ENCODE data around the gene PPARD. TPM values are rescaled to one million over a fixed set of nuclear protein-coding genes. Genes with fewer than 3 reads are reported as not detected.

The PPARD gene
- total and polyA plus RNA-seq, 2 of the 13 experiments (the other 11 are each of a cell fraction or from before 2014, with no cell fraction given): 6.1 to 13.3 TPM

DNA sequence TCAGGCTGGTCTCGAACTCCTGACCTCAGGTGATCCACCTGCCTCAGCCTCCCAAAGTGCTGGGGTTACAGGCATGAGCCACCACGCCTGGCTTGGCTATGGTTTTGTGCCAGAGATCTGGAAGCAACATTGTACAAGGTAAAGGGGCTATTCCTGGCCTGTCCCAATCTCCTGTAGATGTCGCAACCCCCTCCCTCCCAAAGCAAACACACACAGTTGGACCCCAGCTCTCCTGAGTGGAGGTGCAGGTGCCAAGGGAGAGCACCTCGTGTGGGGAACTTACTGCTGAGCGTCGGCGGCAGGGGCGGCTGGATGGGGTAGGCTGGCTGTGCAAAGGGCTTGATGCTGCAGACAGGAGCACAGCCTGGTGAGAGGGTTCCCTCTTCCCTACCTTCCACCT, 134.7 kb downstream of the PPARD start (continued):
- no peak for TF ChIP-seq HOXA7 (CRISPR knock-in tag; IDR thresholded peaks at IDR 0.05)
- TF ChIP-seq SMC3 (IDR thresholded peaks at IDR 0.05; ENCODE audit: low read length): no peak
- no peak for TF ChIP-seq GTF3A (CRISPR knock-in tag; conservative IDR thresholded peaks at IDR 0.05)
- TF ChIP-seq, protein P1, sequence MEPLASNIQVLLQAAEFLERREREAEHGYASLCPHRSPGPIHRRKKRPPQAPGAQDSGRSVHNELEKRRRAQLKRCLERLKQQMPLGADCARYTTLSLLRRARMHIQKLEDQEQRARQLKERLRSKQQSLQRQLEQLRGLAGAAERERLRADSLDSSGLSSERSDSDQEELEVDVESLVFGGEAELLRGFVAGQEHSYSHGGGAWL (CRISPR knock-in tag; IDR thresholded peaks at IDR 0.05): no peak
- TF ChIP-seq ZNF431 (CRISPR knock-in tag; IDR thresholded peaks at IDR 0.05; ENCODE audit: borderline replicate concordance, low read depth): no peak
- TF ChIP-seq, protein P2, sequence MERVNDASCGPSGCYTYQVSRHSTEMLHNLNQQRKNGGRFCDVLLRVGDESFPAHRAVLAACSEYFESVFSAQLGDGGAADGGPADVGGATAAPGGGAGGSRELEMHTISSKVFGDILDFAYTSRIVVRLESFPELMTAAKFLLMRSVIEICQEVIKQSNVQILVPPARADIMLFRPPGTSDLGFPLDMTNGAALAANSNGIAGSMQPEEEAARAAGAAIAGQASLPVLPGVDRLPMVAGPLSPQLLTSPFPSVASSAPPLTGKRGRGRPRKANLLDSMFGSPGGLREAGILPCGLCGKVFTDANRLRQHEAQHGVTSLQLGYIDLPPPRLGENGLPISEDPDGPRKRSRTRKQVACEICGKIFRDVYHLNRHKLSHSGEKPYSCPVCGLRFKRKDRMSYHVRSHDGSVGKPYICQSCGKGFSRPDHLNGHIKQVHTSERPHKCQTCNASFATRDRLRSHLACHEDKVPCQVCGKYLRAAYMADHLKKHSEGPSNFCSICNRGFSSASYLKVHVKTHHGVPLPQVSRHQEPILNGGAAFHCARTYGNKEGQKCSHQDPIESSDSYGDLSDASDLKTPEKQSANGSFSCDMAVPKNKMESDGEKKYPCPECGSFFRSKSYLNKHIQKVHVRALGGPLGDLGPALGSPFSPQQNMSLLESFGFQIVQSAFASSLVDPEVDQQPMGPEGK (CRISPR knock-in tag; IDR thresholded peaks at IDR 0.05): peak; percentile 76
- peak; percentile 22; the same call in 1 of the 2 replicates for TF ChIP-seq ZNF672 (CRISPR knock-in tag; IDR thresholded peaks at IDR 0.05)
- TF ChIP-seq NONO (IDR thresholded peaks at IDR 0.05): no peak
- 0 out of 2 replicates have a peak, but pooled peaks have one; percentile 48 for TF ChIP-seq NONO (CRISPR knock-in tag; conservative IDR thresholded peaks at IDR 0.05)
- TF ChIP-seq ZFP36L1 (CRISPR knock-in tag; IDR thresholded peaks at IDR 0.05): no peak
- TF ChIP-seq JUND (CRISPR knock-in tag; IDR thresholded peaks at IDR 0.05): no peak
- TF ChIP-seq CEBPB (IDR thresholded peaks at IDR 0.05; ENCODE audit: borderline replicate concordance, low read depth, low read length): peak; percentile 93
- peak; percentile 66; the same call in 1 of the 2 replicates for TF ChIP-seq ZNF605 (CRISPR knock-in tag; IDR thresholded peaks at IDR 0.05)
- TF ChIP-seq ZNF446 (CRISPR knock-in tag; IDR thresholded peaks at IDR 0.05): no peak
- 0 out of 2 replicates have a peak, but pooled peaks have one; percentile 54 for TF ChIP-seq MTA1 (CRISPR knock-in tag; IDR thresholded peaks at IDR 0.05; ENCODE audit: borderline replicate concordance)
- TF ChIP-seq MED1 (CRISPR knock-in tag; IDR thresholded peaks at IDR 0.05): no peak
- no peak for TF ChIP-seq ZNF790 (CRISPR knock-in tag; IDR thresholded peaks at IDR 0.05; ENCODE audit: borderline replicate concordance)
- TF ChIP-seq ZMYM4 (CRISPR knock-in tag; IDR thresholded peaks at IDR 0.05): peak; percentile 21; the same call in 1 of the 2 replicates
- no peak for TF ChIP-seq GATA4 (IDR thresholded peaks at IDR 0.05; ENCODE audit: borderline replicate concordance, low read depth)
- TF ChIP-seq GATAD2A (CRISPR knock-in tag; IDR thresholded peaks at IDR 0.05): peak; percentile 41; the same call in 1 of the 2 replicates
- TF ChIP-seq ZNF317 (CRISPR knock-in tag; IDR thresholded peaks at IDR 0.05): no peak
- TF ChIP-seq NFIB (CRISPR knock-in tag; IDR thresholded peaks at IDR 0.05; ENCODE audit: borderline replicate concordance): peak; percentile 69; the same call in 1 of the 2 replicates
- no peak for TF ChIP-seq PHF8 (CRISPR knock-in tag; IDR thresholded peaks at IDR 0.05)
- TF ChIP-seq ZNF841 (CRISPR knock-in tag; IDR thresholded peaks at IDR 0.05; ENCODE audit: borderline replicate concordance): no peak
- TF ChIP-seq RELA (CRISPR knock-in tag; IDR thresholded peaks at IDR 0.05): no peak
- TF ChIP-seq CENPT (CRISPR knock-in tag; IDR thresholded peaks at IDR 0.05; ENCODE audit: low read depth): no peak
- TF ChIP-seq ZNF687 (CRISPR knock-in tag; IDR thresholded peaks at IDR 0.05): peak; percentile 52; the same call in 1 of the 2 replicates

All from HepG2 (cell line).